HEK293 (cell line): Measurements from ENCODE around the gene EXTL1.
A peak's percentile ranks its signal among the peaks of the same experiment; 100 is the strongest.

Experiments used
- CTCF ChIA-PET: fragments of 350-600 bp; formaldehyde crosslinking; extraction: SDS; loops from one replicate; lab custom pipeline; 2021; ENCODE audit warnings: antibody characterized with exemption; lab: Yijun Ruan, JAX
- POLR2A ChIA-PET: fragments of 300-600 bp; formaldehyde crosslinking; extraction: SDS; loops from one replicate; lab custom pipeline; 2020; ENCODE audit warnings: antibody characterized with exemption, inconsistent platforms; lab: Yijun Ruan, JAX
- H3K27ac ChIP-seq: fragments of 200-500 bp; sonication (Bioruptor generic); 2 replicates; pipeline ENCODE4 v1.5.1; 2014; ENCODE audit warnings: low read depth, low read length, control low read depth, inconsistent platforms; ENCODE audit errors: extremely low read depth
- H3K36me3 ChIP-seq, 2 experiments: fragments of 200-500 bp in 1 of 2; sonication (Bioruptor generic) in 1 of 2; 1 replicate in 1 of 2; 2 replicates in 1 of 2; pipeline ENCODE4 v1.5.1; 2014 to 2017; ENCODE audit warnings: inconsistent platforms in 2 of 2, low read length in 2 of 2; ENCODE audit not compliant: control insufficient read depth in 2 of 2, insufficient read depth in 1 of 2
- H3K4me1 ChIP-seq: fragments of 200-500 bp; sonication (Bioruptor generic); 2 replicates; pipeline ENCODE4 v1.5.1; 2014; ENCODE audit warnings: mild to moderate bottlenecking, low read length, inconsistent platforms; ENCODE audit not compliant: control insufficient read depth, insufficient read depth
- H3K4me3 ChIP-seq: 2 replicates; pipeline ENCODE4 v1.5.1; 2011; ENCODE audit warnings: low read depth, mild to moderate bottlenecking, control low read depth, low read length, moderate library complexity
- H3K9me3 ChIP-seq: fragments of 200-500 bp; sonication (Bioruptor generic); 2 replicates; pipeline ENCODE4 v1.5.1; 2014; ENCODE audit warnings: low read depth, low read length, inconsistent platforms; ENCODE audit not compliant: control insufficient read depth, insufficient read depth
- BCL11B ChIP-seq: fragments of 450-650 bp; formaldehyde crosslinking; IDR thresholded peaks from 2 replicates; pipeline ENCODE4 v1.5.1; 2016; ENCODE audit warnings: low read depth, missing biosample characterization, missing genetic modification characterization
- HIC1 ChIP-seq: fragments of 450-650 bp; formaldehyde crosslinking; IDR thresholded peaks from 2 replicates; pipeline ENCODE4 v1.5.1; 2016; ENCODE audit warnings: missing biosample characterization, missing genetic modification characterization
- KLF1 ChIP-seq: fragments of 450-650 bp; formaldehyde crosslinking; IDR thresholded peaks from 2 replicates; pipeline ENCODE4 v1.5.1; 2016; ENCODE audit warnings: missing biosample characterization, missing genetic modification characterization
- KLF16 ChIP-seq: fragments of 450-650 bp; formaldehyde crosslinking; IDR thresholded peaks from 2 replicates; pipeline ENCODE4 v1.5.1; 2017; ENCODE audit warnings: missing biosample characterization, missing genetic modification characterization
- ZBTB10 ChIP-seq: fragments of 450-650 bp; formaldehyde crosslinking; IDR thresholded peaks from 2 replicates; pipeline ENCODE4 v1.5.1; 2016; ENCODE audit warnings: missing biosample characterization, missing genetic modification characterization
- ZBTB17 ChIP-seq: fragments of 450-650 bp; formaldehyde crosslinking; IDR thresholded peaks from 2 replicates; pipeline ENCODE4 v1.5.1; 2016; ENCODE audit warnings: missing biosample characterization, missing genetic modification characterization
- ZBTB20 ChIP-seq: fragments of 450-650 bp; formaldehyde crosslinking; IDR thresholded peaks from 2 replicates; pipeline ENCODE4 v1.5.1; 2016; ENCODE audit warnings: missing biosample characterization, missing genetic modification characterization
- ZBTB48 ChIP-seq: fragments of 450-650 bp; formaldehyde crosslinking; IDR thresholded peaks from 2 replicates; pipeline ENCODE4 v1.5.1; 2016; ENCODE audit warnings: missing biosample characterization, missing genetic modification characterization
- ZBTB7A ChIP-seq: fragments of 450-650 bp; formaldehyde crosslinking; IDR thresholded peaks from 2 replicates; pipeline ENCODE4 v1.5.1; 2016; ENCODE audit warnings: low read depth, missing biosample characterization, missing genetic modification characterization
- ZEB2 ChIP-seq: fragments of 450-650 bp; formaldehyde crosslinking; IDR thresholded peaks from 2 replicates; pipeline ENCODE4 v1.5.1; 2016; ENCODE audit warnings: missing biosample characterization, missing genetic modification characterization
- ZFP37 ChIP-seq: fragments of 450-650 bp; formaldehyde crosslinking; IDR thresholded peaks from 2 replicates; pipeline ENCODE4 v1.5.1; 2016; ENCODE audit warnings: missing biosample characterization, missing genetic modification characterization
- ZNF112 ChIP-seq: fragments of 450-650 bp; formaldehyde crosslinking; IDR thresholded peaks from 2 replicates; pipeline ENCODE4 v1.5.0; 2017; ENCODE audit warnings: missing biosample characterization, missing genetic modification characterization
- ZNF121 ChIP-seq: fragments of 450-650 bp; formaldehyde crosslinking; IDR thresholded peaks from 2 replicates; pipeline ENCODE4 v1.5.1; 2016; ENCODE audit warnings: missing biosample characterization, missing genetic modification characterization
- ZNF157 ChIP-seq: fragments of 450-650 bp; formaldehyde crosslinking; IDR thresholded peaks from 2 replicates; pipeline ENCODE4 v1.5.1; 2016; ENCODE audit warnings: missing biosample characterization, missing genetic modification characterization
- ZNF19 ChIP-seq: fragments of 450-650 bp; formaldehyde crosslinking; IDR thresholded peaks from 2 replicates; pipeline ENCODE4; 2016; ENCODE audit warnings: missing biosample characterization, missing genetic modification characterization, low read depth
- ZNF2 ChIP-seq: fragments of 450-650 bp; formaldehyde crosslinking; IDR thresholded peaks from 2 replicates; pipeline ENCODE4 v1.5.1; 2016; ENCODE audit warnings: missing biosample characterization, missing genetic modification characterization
- ZNF24 ChIP-seq: fragments of 450-650 bp; formaldehyde crosslinking; IDR thresholded peaks from 2 replicates; pipeline ENCODE4 v1.5.1; 2016; ENCODE audit warnings: missing biosample characterization, missing genetic modification characterization
- ZNF366 ChIP-seq: fragments of 450-650 bp; formaldehyde crosslinking; conservative IDR thresholded peaks from 2 replicates; pipeline ENCODE4 v1.5.1; 2016; ENCODE audit warnings: missing biosample characterization, missing genetic modification characterization
- ZNF473 ChIP-seq: fragments of 450-650 bp; formaldehyde crosslinking; IDR thresholded peaks from 2 replicates; pipeline ENCODE4 v1.5.1; 2017; ENCODE audit warnings: missing biosample characterization, missing genetic modification characterization
- ZNF510 ChIP-seq: fragments of 450-650 bp; formaldehyde crosslinking; IDR thresholded peaks from 2 replicates; pipeline ENCODE4 v1.5.1; 2018; ENCODE audit warnings: mild to moderate bottlenecking, missing genetic modification characterization, missing biosample characterization; ENCODE audit not compliant: insufficient replicate concordance
- ZNF561 ChIP-seq: fragments of 450-650 bp; IDR thresholded peaks from 2 replicates; pipeline ENCODE4 v1.5.1; 2018; ENCODE audit warnings: missing biosample characterization, missing genetic modification characterization, borderline replicate concordance
- ZNF571 ChIP-seq: fragments of 450-650 bp; formaldehyde crosslinking; IDR thresholded peaks from 2 replicates; pipeline ENCODE4 v1.5.0; 2017; ENCODE audit warnings: missing biosample characterization, missing genetic modification characterization
- ZNF600 ChIP-seq: fragments of 450-650 bp; formaldehyde crosslinking; IDR thresholded peaks from 2 replicates; pipeline ENCODE4 v1.5.1; 2016; ENCODE audit warnings: missing biosample characterization, missing genetic modification characterization
- ZNF639 ChIP-seq: fragments of 450-650 bp; formaldehyde crosslinking; IDR thresholded peaks from 2 replicates; pipeline ENCODE4 v1.5.1; 2016; ENCODE audit warnings: missing biosample characterization, missing genetic modification characterization
- TF ChIP-seq, protein P1 (sequence below): fragments of 450-650 bp; formaldehyde crosslinking; IDR thresholded peaks from 2 replicates; pipeline ENCODE4 v1.5.1; 2016; ENCODE audit warnings: missing biosample characterization, missing genetic modification characterization
- TF ChIP-seq, protein P2 (sequence below): fragments of 450-650 bp; formaldehyde crosslinking; IDR thresholded peaks from 2 replicates; pipeline ENCODE4 v1.5.1; 2017; ENCODE audit warnings: missing biosample characterization, missing genetic modification characterization

The EXTL1 gene

DNA sequence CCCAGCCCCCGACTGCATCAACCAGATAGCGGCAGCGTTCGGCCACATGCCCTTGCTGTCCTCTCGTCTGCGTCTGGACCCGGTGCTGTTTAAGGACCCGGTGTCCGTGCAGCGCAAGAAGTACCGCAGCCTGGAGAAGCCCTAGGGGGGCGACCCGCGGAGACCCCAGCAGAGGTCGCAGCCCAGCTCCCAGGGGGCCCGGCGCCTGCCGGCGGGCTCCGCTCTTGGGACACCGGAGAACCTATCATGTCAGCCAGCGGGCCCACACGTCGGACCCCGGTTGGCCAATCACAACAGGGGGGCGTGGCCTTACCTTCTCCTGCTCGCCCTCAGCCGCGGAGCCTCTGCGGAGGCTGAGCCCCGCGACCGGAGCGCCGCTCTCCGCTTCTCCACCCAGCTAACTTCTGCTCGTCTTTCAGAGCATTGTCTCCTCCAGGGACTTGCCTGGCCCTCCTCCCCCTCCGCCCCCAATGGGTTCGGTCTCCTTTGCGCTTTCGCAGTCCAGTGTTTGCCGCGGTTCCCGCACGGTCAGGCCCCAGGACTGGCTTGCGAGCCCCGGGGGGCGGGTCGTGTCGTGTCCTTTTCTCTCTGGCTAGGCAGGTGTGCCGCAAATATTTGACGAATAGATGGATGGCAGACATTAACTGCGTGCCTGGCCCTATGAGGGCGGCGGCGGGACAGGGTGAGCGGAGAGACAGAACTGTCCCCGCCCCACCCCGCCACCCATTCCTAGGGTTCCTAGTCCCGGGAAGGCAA lies 13.8 kb downstream of the EXTL1 start (continued):
- TF ChIP-seq, protein P1, sequence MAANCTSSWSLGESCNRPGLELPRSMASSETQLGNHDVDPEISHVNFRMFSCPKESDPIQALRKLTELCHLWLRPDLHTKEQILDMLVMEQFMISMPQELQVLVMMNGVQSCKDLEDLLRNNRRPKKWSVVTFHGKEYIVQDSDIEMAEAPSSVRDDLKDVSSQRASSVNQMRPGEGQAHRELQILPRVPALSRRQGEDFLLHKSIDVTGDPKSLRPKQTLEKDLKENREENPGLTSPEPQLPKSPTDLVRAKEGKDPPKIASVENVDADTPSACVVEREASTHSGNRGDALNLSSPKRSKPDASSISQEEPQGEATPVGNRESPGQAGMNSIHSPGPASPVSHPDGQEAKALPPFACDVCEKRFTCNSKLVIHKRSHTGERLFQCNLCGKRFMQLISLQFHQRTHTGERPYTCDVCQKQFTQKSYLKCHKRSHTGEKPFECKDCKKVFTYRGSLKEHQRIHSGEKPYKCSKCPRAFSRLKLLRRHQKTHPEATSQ (tag by site-specific recombination), result no peak
- peak; percentile 74; the same call in 1 of the 2 replicates for TF ChIP-seq KLF16 (tag by site-specific recombination)

- Histone ChIP-seq H3K9me3 (no peaks in the 10 kb centered on the region), H3K4me3 (peak overlapping the region; percentile 83), H3K27ac (peak overlapping the region; percentile 56; the same call in 1 of the 2 replicates), H3K36me3 (no peaks in the 10 kb centered on the region), H3K4me1 (no peaks in the 10 kb centered on the region)
- POLR2A ChIA-PET, result interaction anchor here (0.6 to 1.8 kb wide), 6 partner anchors 9 to 355 kb away, joined by 3 to 10 read pairs (median 3); partner anchors contain the start of gene PDIK1L
- CTCF ChIA-PET, result interaction anchor here (0.6 to 7.5 kb wide), 47 partner anchors 8 to 1836 kb away, joined by 3 to 80 read pairs (median 4); partner anchors contain the start of genes C1orf232, CEP85, THEMIS2 and ZNF593
- peak; percentile 63 for TF ChIP-seq ZNF2 (tag by site-specific recombination)
- TF ChIP-seq ZBTB10 (tag by site-specific recombination), result no peak
- TF ChIP-seq ZBTB7A, result no peak
- no peak for TF ChIP-seq ZNF24 (tag by site-specific recombination)
- TF ChIP-seq BCL11B (tag by site-specific recombination), result 0 out of 2 replicates have a peak, but pooled peaks have one; percentile 26
- TF ChIP-seq ZNF366, result no peak; the same call in 1 of the 2 replicates
- no peak for TF ChIP-seq ZNF112 (tag by site-specific recombination)
- TF ChIP-seq ZBTB17 (tag by site-specific recombination), result 0 out of 2 replicates have a peak, but pooled peaks have one; percentile 7
- TF ChIP-seq ZNF571 (tag by site-specific recombination), result no peak
- 0 out of 2 replicates have a peak, but pooled peaks have one; percentile 1 for TF ChIP-seq ZFP37 (tag by site-specific recombination)
- no peak for TF ChIP-seq ZBTB48 (tag by site-specific recombination)
- no peak for TF ChIP-seq ZNF19 (tag by site-specific recombination)
- TF ChIP-seq ZNF510 (tag by site-specific recombination), result no peak
- TF ChIP-seq KLF1, result peak; percentile 58
- TF ChIP-seq, protein P2, sequence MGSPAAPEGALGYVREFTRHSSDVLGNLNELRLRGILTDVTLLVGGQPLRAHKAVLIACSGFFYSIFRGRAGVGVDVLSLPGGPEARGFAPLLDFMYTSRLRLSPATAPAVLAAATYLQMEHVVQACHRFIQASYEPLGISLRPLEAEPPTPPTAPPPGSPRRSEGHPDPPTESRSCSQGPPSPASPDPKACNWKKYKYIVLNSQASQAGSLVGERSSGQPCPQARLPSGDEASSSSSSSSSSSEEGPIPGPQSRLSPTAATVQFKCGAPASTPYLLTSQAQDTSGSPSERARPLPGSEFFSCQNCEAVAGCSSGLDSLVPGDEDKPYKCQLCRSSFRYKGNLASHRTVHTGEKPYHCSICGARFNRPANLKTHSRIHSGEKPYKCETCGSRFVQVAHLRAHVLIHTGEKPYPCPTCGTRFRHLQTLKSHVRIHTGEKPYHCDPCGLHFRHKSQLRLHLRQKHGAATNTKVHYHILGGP (tag by site-specific recombination), result no peak
- no peak for TF ChIP-seq ZNF600 (tag by site-specific recombination)
- TF ChIP-seq ZNF473 (tag by site-specific recombination), result no peak
- TF ChIP-seq ZNF121, result 0 out of 2 replicates have a peak, but pooled peaks have one; percentile 7
- no peak for TF ChIP-seq ZNF157
- no peak for TF ChIP-seq ZNF561 (tag by site-specific recombination)
- no peak for TF ChIP-seq ZEB2 (tag by site-specific recombination)
- peak; percentile 62 for TF ChIP-seq HIC1 (tag by site-specific recombination)
- TF ChIP-seq ZBTB20 (tag by site-specific recombination), result no peak
- no peak for TF ChIP-seq ZNF639 (tag by site-specific recombination)
These were observed 14.6 kb downstream of the EXTL1 start for GRCh38 chr1:26035959-26036755.
